Superior temporal gyrus (tissue), 1 donor: Measurements from ENCODE around the gene SLC25A47.
"Not testable (repeated sequence)": the region's sequence is repeated elsewhere in the genome, so short reads cannot be mapped to it uniquely, and the experiment has no call there.

Source experiments
- DNase-seq: peaks from one replicate; pipeline ENCODE4 v3.0.0-alpha.2; 2016; ENCODE audit errors: extremely low spot score

SLC25A47 gene

DNA sequence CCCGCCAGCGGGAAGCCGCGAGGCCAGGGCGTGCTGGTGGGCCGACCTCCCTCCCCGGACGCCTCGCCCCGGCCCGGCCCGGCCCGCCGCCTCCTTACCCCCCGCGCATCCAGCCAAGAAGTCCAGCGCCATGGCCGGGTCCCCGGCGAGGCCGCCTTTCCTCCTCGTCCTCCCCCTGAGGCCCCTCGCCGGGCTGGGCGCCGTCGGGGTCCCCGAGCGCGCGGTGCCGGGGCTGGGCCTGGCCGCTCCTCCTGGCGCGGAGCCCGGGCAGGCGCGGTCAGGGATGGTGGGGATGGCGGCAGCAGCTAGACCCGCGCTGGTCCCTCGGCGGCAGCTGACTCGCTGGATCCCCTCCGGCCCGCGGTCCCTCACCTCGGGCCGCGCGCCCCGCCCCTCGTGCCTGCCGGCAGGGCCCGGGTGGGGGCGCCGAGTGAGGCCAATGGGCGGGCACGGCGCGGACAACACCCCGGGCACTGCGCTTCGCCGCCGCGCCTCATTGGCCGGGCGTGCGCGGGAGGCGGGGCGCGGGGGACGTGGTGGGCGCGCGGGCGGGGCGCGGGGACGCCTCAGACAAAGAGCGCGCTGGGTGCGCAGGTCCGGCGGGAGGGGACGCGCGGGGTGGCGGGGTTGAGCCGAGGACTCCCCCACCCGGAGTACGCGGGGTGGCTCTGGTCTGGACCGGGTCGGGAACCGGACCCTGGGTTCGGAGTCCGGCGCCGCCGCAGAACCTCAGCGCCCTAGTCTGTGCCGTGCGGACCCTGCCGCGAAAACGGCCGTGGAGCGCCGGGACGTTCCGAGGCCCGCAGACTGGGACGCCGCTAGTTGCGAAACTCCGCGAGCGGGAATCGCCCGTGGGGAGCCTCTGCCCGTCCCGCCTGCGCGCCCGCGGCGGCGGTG, 16.8 kb upstream of the SLC25A47 start, which contains the start of gene SLC25A29:
Gene SLC25A29, minus strand, starts transcription at position 344 of the 897 bp plus-strand sequence. Its CDS starts 212 bp downstream, at position 132.
- DNase-seq, result peak; percentile 89

DNA sequence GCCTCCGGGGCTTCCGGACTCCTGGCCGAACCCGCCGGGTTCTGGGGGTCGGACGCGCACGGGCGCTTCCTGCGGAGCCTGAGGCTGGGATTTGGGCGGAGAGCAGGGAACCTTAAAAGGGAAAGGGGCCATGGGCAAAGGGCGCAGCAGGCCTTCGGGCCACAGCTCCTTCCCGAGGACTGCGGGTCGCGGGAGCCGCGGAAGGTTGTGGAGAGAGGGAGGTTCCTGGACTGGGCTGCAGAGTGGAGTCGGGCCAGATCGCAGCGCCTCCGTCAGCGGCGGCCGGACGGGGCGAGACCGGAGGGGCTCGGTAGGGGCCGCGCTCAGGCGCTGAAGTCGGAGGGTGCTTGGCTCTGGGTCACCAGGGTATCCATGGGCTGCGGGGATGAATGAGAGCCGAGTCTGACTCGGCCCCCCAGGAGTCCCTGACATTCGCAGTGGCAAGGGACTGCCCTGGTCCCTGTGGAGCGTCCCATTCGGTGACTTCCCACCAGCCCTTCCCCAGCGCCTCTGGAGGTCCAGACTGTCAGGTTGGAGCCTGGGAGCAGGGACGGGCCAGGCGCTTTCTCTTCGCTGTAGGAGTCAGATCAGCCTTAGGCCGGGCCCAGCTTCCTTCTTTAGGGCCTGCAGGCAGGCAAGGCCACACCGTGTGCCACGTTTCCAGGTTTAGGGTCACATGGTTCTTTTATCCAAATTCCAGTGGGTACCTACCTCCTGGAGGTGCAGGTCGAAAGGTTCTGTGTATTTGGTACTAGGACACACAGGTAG, 16.0 kb upstream of the SLC25A47 start:
- no peak for DNase-seq

DNA sequence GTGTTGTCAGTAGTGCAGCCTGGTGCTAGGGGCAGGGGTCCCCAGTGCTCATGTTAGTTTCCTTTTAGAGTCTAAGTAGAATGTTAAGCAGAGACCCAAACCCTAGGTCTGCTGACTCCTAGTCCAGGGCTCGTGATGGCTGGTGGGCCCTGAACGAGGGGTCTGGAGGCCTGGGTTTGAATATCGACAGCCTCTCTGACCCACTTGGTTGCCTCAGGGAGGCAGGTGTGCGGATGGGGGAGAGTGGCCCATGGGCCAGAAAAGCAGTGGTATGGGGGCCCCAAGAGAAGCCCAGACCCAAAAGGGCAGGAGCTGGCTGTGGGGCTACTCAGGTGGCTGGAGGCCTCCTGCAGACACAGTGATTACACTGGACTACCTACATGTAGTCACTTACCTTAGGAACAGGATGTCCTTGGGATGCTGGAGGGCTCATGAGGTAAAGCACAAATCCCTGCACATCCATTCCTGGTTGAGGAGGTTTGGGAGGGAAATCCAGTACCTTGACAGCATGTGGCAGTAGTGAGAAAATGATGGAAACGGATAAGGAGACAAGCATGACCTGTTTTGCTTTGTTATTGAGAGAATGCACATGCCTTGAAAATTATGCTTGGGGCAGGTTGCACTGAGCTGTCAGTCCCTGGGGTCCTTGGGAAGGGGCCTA, 15.2 kb upstream of the SLC25A47 start:
- DNase-seq, result no peak

DNA sequence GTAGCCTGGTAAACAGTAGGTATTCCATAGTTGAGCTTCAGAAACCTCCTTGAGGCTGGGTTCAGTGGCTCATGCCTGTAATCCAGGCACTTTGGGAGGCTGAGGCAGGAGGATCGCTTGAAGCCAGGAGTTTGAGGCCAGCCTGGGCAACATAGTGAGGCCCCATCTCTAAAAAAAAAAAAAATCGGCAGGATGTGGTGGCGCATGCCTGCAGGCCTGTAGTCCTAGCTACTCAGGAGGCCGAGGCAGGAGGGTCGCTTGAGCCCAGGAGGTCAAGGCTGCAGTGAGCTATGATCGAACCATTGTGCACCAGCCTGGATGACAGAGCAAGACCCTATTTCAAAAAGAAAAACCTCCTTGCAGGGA, 14.7 kb upstream of the SLC25A47 start:
- not testable (repeated sequence) for DNase-seq

DNA sequence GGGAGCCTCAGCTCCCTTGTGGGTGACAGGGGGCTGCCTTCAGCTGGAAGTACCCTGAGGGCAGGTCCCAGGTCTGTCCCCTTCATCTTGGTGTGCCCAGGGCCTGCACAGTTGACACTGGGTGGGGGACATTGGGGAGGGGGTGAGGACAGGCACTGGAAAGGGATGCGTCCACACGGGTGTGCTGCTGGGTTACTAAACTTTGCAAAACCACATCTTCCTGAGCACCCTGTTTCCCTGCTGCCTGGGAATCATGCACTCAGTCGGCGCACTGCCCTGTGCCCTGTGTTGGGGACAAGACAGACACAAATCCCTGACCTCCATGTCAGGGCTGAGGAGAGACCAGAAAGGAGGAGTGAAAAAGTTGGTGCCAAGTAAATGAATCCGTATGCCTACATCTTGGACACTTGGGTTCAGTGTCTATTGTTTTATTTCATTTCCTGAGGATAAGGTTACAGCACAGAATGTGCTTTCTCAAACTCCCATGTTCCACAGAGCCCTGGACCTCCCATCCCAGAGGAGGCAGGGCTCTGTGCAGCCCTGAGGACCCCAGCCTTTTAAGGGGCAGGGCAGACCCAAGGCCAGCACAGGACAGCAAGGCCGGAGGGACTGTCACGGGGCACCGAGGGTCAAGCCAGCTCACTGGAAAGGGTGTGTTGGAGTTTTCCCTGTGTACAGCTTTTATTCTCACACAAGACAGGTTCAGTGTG, 14.0 kb upstream of the SLC25A47 start:
- no peak for DNase-seq

DNA sequence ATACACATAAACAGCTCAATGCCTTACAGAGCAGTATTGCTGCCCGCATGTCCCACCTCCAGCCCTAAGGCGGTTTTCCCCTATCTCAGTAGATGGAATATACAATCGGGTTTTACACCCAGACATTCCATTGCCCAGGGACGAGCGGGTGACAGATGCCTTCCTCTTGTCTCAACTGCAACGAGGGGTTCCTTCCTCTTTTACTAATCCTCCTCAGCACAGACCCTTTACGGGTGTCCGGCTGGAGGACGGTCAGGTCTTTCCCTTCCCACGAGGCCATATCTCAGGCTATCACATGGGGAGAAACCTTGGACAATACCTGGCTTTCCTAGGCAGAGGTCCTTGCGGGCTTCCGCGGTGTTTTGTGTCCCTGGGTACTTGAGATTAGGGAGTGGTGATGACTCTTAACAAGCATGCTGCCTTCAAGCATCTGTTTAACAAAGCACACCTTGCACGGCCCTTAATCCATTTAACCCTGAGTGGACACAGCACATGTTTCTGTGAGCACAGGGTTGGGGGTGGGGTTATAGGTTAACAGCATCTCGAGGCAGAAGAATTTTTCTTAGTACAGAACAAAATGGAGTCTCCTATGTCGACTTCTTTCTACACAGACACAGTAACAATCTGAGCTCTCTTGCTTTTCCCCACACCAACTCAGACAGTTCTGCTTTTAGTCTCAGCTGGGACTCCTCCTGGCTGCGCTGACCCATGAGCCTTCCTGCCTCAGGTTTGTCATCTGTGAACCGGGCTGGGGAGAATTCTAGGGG, 10.8 kb upstream of the SLC25A47 start:
- DNase-seq, result not testable (repeated sequence)

DNA sequence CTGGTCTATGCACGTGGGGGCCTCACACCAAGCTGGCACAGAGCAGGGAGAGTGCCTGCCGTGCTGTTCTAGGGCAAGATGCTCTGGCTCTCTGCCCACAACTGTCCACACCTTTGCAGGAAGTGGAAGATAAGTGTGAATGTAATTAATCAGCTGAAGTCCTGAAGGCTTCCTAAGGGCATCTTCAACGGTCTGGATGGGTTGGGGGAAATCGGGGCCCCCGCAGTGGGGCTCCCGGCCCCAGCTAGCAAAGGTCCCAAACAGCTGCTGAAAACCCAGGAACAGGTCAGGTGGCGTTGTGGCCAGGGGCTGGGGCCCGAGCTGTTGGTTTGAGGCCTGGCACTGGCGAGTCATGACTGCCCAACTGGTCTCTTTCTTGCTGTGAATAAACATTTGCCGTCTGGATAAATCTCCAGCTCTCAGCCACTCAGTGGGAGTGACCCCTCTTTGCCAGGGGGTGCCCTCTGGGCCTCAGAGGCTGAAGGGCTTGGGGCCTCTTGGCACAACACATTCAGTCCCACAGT, 10.2 kb upstream of the SLC25A47 start:
- no peak for DNase-seq

DNA sequence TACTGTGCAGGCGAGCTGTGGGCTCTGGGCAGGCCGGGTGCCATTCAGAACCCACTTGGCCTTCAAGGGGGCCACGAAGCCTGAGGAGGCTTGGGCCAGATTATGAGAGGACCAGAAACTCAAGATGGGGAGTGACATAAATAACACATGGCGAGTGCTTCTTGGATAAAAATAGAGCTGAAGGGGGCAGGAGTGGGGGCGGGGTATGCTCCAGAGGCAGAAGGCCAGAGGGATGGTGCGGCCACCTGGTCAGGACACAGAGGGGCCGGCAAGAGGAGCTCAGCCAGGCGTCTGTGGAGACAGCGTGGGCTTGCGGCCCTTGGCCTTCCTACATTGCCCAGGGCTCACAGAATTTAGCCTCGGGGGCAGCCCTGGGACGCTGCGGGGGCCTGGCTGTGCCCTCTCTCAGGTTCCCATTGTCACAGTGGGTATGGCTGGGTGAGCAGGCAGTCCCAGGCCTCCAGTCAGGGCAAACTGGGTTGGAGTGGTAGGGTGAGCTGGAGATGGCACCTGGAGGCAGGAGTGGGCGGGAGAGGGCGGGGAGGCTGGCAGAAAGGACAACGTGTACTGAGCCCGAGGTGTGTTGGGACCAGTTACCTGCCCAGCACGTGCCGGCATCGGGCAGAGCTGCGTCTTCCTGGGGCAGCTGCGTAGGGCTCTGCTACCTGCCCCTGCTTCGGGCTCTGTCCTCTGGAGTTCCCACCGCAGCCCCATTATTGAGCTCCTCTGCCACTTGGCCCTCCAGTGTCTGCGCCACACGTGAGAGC, 9.5 kb upstream of the SLC25A47 start:
- DNase-seq, result no peak

DNA sequence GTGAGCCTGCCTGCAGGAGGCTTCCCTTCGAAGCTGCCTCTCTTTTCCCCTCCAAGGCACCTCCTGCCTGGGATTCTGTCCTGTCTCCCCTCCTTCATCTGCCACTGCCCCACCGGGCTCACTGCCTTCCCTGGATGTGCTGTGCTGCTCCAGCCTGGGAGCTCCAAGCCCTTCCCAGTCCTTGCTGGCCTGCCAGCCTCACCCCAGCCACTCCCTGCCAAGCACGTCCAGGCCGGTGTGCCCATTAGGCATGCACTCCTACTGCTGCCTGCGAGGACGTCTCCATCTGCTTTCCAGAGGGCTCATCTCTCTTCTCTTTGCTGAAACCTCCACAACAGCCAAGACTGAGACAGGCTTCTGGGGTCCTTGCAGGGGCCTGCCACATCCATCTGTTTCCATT, 8.4 kb upstream of the SLC25A47 start:
- DNase-seq, result no peak

DNA sequence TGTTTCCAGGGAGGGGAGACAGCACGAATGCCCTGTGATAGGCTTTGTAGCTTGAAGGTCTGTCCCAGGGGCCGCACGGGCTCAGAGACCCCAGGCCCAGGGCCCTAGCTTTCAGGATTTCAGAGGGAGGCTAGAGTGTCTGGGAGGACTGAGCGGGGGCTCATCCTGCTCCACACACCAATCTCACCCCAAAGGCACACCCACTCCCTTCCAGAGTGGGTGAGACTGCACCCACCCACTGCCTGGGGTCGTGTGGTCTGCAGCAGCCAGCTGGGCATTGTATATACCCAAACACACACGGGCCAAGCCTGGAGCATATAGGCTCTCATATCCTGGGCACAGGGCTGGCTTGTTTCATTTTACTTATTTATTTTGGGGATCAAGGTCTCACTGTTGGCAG, 5.8 kb upstream of the SLC25A47 start:
- DNase-seq, result no peak

DNA sequence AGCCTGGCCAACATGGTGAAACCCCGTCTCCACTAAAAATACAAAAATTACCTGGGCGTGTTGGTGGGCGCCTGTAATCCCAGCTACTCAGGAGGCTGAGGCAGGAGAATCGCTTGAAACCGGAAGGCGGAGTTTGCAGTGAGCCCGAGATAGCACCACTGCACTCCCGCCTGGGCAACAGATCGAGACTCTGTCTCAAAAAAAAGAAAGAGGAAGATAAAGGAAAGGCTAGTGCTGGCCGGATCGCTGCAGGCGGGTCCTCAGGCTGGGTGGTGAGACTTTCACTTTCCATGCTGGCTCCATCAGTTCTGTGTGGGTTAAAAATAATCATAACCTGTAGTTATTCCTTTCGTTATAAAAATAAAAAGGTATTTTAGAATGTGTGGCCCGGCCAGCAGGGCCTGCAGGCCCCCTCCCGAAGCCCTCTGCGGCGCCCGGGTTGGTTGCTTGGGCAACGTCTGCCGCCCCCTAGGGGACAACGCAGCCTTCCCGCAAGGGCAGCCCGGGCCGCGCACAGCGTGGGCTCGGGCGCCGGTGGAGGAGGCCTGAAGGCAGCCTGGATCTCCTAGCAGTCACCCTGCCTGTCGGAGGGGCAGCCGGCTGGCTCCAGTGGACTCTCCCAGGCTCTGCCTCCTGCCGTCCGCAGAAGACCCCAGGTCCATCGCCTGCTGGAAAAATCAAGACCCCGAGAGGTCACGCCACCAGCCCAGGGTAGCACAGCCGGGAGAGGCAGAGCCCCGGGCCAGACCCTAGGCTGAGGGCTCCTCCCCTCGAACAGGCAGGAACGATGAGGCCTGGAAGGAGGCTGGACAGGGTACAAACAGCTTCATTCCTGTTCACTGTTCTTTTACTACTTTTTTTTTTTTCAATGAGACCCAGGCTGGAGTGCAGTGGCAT, 5.0 kb upstream of the SLC25A47 start:
- peak; percentile 42 for DNase-seq

DNA sequence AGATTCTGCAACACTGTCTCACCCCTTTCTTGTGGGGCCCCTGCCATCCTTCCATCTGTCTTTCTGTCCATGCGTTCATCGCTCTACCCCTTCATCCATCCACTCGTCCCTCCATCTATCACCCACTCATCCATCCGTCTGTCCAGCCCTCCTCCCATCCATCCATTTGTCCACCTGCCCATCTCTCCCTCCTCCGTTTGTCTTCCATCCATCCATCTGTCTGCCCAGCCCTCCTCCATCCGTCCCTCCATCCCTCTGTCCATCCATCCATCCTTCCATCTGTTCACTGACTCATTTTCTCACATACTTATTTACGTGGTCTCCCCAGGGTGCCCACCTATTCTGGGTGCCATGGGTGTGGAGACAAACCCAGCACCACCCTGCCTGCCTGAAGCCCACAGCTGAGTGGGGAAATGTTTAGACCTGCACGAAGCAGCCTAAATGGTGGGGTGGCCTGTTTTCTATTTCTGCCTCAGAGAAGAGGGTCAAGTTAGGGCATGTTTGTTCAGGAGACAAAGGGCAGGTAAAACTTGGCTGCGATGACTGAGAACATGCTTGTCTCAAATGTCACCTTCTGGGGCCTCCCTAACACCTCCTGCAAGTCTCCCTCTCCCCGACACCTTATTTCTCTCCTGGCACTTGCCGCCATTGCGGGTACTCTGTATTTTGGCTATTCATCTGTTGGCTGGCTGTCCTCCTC, 2.8 kb upstream of the SLC25A47 start:
- no peak for DNase-seq

DNA sequence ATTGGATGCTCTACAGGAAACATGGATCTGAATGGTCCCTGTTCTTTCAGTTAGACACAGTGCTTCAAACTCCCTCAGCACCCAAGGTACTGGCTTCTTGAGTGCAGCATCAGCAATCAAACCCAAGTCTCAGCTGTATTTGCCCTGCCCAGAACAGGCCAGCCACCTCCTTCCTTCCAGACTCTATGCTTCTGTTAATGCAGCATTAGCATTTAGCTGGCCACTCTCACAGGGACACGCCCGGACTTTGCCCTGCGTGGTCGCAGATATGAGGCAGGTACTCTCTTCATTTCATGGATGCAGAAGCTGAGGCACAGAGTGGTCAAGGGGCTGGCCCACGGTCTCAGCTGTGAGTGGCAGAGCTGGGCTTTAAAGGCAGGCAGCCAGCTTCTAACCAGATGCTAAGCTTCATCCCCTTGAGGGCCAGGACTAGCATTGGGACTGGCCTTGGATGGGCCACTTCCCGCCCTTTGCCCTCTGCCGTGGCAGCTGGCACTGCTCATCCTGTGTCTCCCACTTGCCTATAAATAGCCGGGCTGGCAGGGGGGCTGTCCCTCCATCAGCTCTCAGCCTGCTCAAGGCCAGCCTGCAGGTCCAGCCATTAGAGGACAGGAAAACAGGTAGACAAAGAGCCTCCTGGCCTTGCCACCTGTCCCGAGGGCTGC, 1.5 kb upstream of the SLC25A47 start:
- DNase-seq, result no peak

DNA sequence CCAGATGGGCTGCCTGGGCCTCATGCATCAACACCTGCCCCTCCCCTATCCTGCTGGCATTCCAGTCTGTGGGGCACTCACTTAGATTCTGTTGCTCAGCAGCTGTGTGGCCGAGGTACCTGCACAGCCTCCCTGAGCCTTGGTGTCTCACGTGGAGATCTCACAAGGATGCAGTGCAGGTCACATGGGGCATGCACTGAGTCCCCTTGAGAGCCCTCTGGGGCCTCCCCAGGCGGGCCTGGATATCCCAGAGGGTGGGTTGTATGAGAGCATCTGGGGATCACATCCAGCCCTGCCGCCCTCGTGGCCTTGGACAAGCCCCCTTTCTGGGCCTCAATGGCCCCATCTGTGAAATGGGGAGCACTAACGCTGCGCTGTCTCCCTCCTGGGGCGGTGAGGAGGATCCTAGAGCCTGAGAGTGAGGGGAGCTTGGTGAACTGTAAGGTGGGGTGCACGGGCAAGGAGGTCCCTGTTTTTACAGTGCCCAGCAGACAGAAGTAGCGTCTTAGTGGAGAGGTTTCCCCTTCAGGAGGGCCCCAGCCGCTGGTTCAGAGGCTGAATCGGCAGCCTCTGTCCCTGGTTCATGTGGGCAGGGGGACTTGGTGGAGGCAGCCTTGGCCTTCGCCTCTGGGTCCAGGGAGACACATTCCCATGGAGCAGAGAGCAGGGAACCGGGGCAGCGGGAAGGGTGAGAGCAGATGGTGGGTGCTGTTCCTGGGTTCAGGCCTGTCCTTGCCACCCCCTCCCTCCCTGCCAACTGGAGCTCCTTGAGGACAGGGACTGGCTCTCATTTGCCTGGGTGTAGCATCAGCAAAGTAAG, 791 bp upstream of the SLC25A47 start:
- DNase-seq, result no peak

DNA sequence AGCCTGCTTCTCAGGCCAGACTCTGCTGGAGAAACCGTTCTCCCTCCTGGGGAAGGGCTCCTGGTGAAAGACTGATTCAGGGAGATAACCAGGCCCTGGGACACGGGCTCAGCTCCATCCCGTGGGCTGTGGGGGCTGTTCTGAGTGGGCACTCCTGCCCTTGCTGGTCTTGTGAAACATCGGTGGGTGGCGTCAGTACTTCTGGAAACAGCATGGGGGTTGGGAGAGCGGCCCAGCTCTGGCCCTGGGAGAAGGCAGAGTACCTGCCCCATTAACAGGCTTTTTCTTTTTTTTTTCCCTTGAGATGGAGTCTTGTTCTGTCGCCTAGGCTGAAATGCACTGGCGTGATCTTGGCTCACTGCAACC, 786 bp downstream of the SLC25A47 start:
- no peak for DNase-seq

DNA sequence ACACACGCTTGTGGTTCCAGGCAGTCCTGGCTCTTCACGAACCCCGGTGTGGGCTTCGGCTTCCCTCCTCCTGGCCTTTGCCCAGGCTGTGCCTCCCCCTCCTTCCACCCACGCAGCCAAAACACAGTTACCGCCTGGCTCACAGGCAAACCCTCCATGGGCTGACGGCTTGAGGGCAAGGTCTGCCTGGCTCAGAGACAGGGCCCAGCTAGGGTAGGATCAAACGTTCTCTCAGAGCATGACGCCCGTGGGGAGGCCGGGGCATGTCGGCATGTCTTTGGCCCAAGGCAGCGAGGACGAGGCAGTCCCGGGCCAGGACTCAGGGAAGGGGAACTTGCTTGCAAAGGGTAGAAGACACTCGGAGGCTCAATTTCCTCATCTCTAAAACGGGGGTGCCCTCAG, 2.1 kb downstream of the SLC25A47 start:
- DNase-seq, result no peak

DNA sequence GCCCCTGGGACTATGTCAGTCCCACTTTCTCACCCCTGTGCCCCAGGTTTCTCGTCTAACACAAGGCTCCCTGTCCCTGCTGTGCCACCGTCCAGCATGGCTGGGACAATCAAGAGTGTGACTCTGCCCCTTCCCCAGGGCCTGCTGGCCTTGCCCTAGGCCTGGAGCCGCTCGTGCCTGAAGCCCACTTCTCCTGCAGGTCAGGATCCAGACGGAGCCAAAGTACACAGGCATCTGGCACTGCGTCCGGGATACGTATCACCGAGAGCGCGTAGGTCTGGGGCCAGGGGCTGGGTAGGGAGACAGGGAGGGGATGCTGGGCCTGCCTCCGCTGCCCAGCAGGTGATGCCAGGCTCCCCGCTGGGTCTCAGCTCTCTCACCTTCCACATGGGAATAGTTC, 2.8 kb downstream of the SLC25A47 start:
- DNase-seq, result no peak
